ENCODE data around the gene SMARCD1. TPM values are rescaled to one million over a fixed set of nuclear protein-coding genes. Genes with fewer than 3 reads are reported as not detected.
A peak's percentile ranks its signal among the peaks of the same experiment; 100 is the strongest.

SMARCD1 gene
- total RNA-seq, 1 donor from 2014 or later = 44.0 TPM

- no peaks in the 10 kb centered on the region for H3K27me3 ChIP-seq
- H3K4me1 ChIP-seq = no peaks in the 10 kb centered on the region
- DNase-seq = no peak
- peaks cover 84% of the 10 kb centered on the region for H3K36me3 ChIP-seq
- no peak for ATAC-seq
- TF ChIP-seq CTCF (IDR thresholded peaks at IDR 0.05) = no peak
- H3K4me3 ChIP-seq = no peak overlapping the region
- intact Hi-C loops (cut with DNase I) = no loop called here
- H3K27ac ChIP-seq = no peak overlapping the region
- H3K9me3 ChIP-seq = no peaks in the 10 kb centered on the region
Observed at GRCh38 chr12:50097952-50098351, 12.8 kb downstream of the SMARCD1 start.

- Histone ChIP-seq H3K9me3 (no peaks in the 10 kb centered on the region), H3K27me3 (no peaks in the 10 kb centered on the region), H3K4me3 (no peak overlapping the region), H3K27ac (no peak overlapping the region), H3K4me1 (no peaks in the 10 kb centered on the region), H3K36me3 (peaks cover 69% of the 10 kb centered on the region)
- no peak for ATAC-seq
- TF ChIP-seq CTCF (IDR thresholded peaks at IDR 0.05) = no peak
- intact Hi-C loops (cut with DNase I) = no loop called here
- DNase-seq = no peak
Observed at GRCh38 chr12:50099302-50100008, 14.3 kb downstream of the SMARCD1 start.

- H3K4me1 ChIP-seq = peaks cover 7% of the 10 kb centered on the region
- intact Hi-C loops (cut with DNase I) = no loop called here
- no peak for DNase-seq
- H3K36me3 ChIP-seq = peaks cover 58% of the 10 kb centered on the region
- no peak overlapping the region for H3K27ac ChIP-seq
- H3K9me3 ChIP-seq = no peaks in the 10 kb centered on the region
- H3K27me3 ChIP-seq = no peaks in the 10 kb centered on the region
- no peak for ATAC-seq
- no peak for TF ChIP-seq CTCF (IDR thresholded peaks at IDR 0.05)
- H3K4me3 ChIP-seq = no peak overlapping the region
Observed at GRCh38 chr12:50100561-50100960, 15.4 kb downstream of the SMARCD1 start.

- no peak overlapping the region for H3K27ac ChIP-seq
- intact Hi-C loops (cut with DNase I) = no loop called here
- H3K9me3 ChIP-seq = no peaks in the 10 kb centered on the region
- H3K4me3 ChIP-seq = no peak overlapping the region
- peak; percentile 44 for TF ChIP-seq CTCF (IDR thresholded peaks at IDR 0.05)
- H3K27me3 ChIP-seq = no peaks in the 10 kb centered on the region
- no peak for DNase-seq
- peaks cover 8% of the 10 kb centered on the region for H3K4me1 ChIP-seq
- H3K36me3 ChIP-seq = peaks cover 47% of the 10 kb centered on the region
- no peak for ATAC-seq
Observed at GRCh38 chr12:50101663-50102062, 16.5 kb downstream of the SMARCD1 start.

GRCh38 chr12:50102131-50102531 is 17.0 kb downstream of the SMARCD1 start:
- no peak for TF ChIP-seq CTCF (IDR thresholded peaks at IDR 0.05)
- Histone ChIP-seq H3K4me1 (peaks cover 8% of the 10 kb centered on the region), H3K9me3 (no peaks in the 10 kb centered on the region), H3K4me3 (no peak overlapping the region), H3K36me3 (peaks cover 42% of the 10 kb centered on the region), H3K27ac (no peak overlapping the region), H3K27me3 (no peaks in the 10 kb centered on the region)
- ATAC-seq (no peak), DNase-seq (no peak)
- intact Hi-C loops (cut with DNase I) = no loop called here
